GM12873 (cell line): ENCODE measurements around the gene FXYD1.

Source experiments
- CTCF ChIP-seq: IDR thresholded peaks from 2 replicates; pipeline ENCODE4 v1.5.1; 2012; ENCODE audit warnings: low read depth, mild to moderate bottlenecking, moderate library complexity, low read length, control low read depth; ENCODE audit not compliant: insufficient read depth; ENCODE audit errors: missing control alignments

The FXYD1 gene

GRCh38 chr19:35167251-35168119 lies 28.9 kb downstream of the FXYD1 start:
- no peak for TF ChIP-seq CTCF

GRCh38 chr19:35168196-35168595 lies 29.6 kb downstream of the FXYD1 start:
- no peak for TF ChIP-seq CTCF

- TF ChIP-seq CTCF = no peak
These were observed 30.8 kb downstream of the FXYD1 start for GRCh38 chr19:35169221-35169995.

- no peak for TF ChIP-seq CTCF
These were observed 31.9 kb downstream of the FXYD1 start for GRCh38 chr19:35170359-35171061.

- no peak for TF ChIP-seq CTCF
These were observed 33.1 kb downstream of the FXYD1 start for GRCh38 chr19:35171730-35172129.

GRCh38 chr19:35174226-35174625 lies 35.6 kb downstream of the FXYD1 start:
- no peak for TF ChIP-seq CTCF

- TF ChIP-seq CTCF = no peak
These were observed 37.6 kb downstream of the FXYD1 start for GRCh38 chr19:35176181-35176570.
